Sigmoid colon (tissue), 7 donors: ENCODE results near the gene POU6F2. TPM values are rescaled to one million over a fixed set of nuclear protein-coding genes. Genes with fewer than 3 reads are reported as not detected.

Source experiments
- DNase-seq: peaks from one replicate; pipeline ENCODE4 v3.0.0-alpha.2; 2019
- H3K27ac ChIP-seq, 4 donors: fragments of 200-600 bp; sonication (generic); one replicate each; pipeline ENCODE4 v1.5.1; 2016 to 2019; ENCODE audit warnings: mild to moderate bottlenecking in 1 of 4
- H3K27me3 ChIP-seq, 3 donors: fragments of 200-600 bp; sonication (generic); one replicate each; pipeline ENCODE4 v1.5.1; 2019; ENCODE audit warnings: mild to moderate bottlenecking in 1 of 3
- H3K36me3 ChIP-seq, 4 donors: fragments of 200-600 bp; sonication (generic); one replicate each; pipeline ENCODE4 v1.5.1; 2016 to 2019
- H3K4me1 ChIP-seq, 4 donors: fragments of 200-600 bp; sonication (generic); one replicate each; pipeline ENCODE4 v1.5.1; 2017 to 2019
- H3K4me3 ChIP-seq, 4 donors: fragments of 200-600 bp; sonication (generic); one replicate each; pipeline ENCODE4 v1.5.1; 2017 to 2019; ENCODE audit warnings: mild to moderate bottlenecking in 2 of 4, moderate library complexity in 1 of 4
- H3K9me3 ChIP-seq, 4 donors: fragments of 200-600 bp in 3 of 4; sonication (generic) in 3 of 4; one replicate each; pipeline versions ENCODE4 v1.5.1 to v1.6.1; 2013 to 2019
- EP300 ChIP-seq, 4 donors: sonication (generic); formaldehyde crosslinking; IDR thresholded peaks; one replicate each; pipeline ENCODE4 v1.6.1; 2017; ENCODE audit warnings: antibody characterized with exemption in 4 of 4
- POLR2A ChIP-seq, 2 donors: fragments of 450-650 bp; IDR thresholded peaks; one replicate each; pipeline ENCODE4 v1.6.1; 2016; ENCODE audit warnings: antibody characterized with exemption in 2 of 2, mild to moderate bottlenecking in 2 of 2, moderate library complexity in 2 of 2
- POLR2AphosphoS5 ChIP-seq, 4 donors: sonication (generic); formaldehyde crosslinking; IDR thresholded peaks; one replicate each; pipeline ENCODE4 v1.6.1; 2017; ENCODE audit warnings: antibody characterized with exemption in 4 of 4
- WGBS, 2 donors: extraction: QIAGEN DNeasy Blood & Tissue Kit; methylation state at CpG; one replicate each; pipeline ENCODE4 v1.1.7; 2013; 5-methylcytosine and 5-hydroxymethylcytosine counted together
- intact Hi-C: fragments of 100-400 bp; cut with DNase I; formaldehyde crosslinking; loops from one replicate; pipeline ENCODE4 v1.15.1; 2023
- polyA plus RNA-seq, 3 donors: library from polyadenylated mRNA; stranded (reverse); fragments of 200-250 nt; gene quantifications; one replicate each; pipeline ENCODE4 v1.2.3, GENCODE V29; 2013
- total RNA-seq, 4 donors: library from RNA; depleted of rRNA; stranded (reverse); fragments of >200 nt; gene quantifications; one replicate each; pipeline ENCODE4 v1.1.0, GENCODE V29; 2016
- TF ChIP-seq, protein P1 (sequence below), 4 experiments: fragments of 450-650 bp in 3 of 4; fragments of 200-600 bp in 1 of 4; IDR thresholded peaks; one replicate each; pipeline ENCODE4 v1.5.1; 2016 to 2019; ENCODE audit warnings: antibody characterized with exemption in 4 of 4, mild to moderate bottlenecking in 3 of 4, moderate library complexity in 2 of 4
- donor health status: healthy with polysubstance abuse.
- donor health status: Bipolar disorder and iron deficiency.
- donor health status: healthy.

Gene POU6F2
- total and polyA plus RNA-seq, 7 donors, result 0.04 TPM; not detected in 6

DNA sequence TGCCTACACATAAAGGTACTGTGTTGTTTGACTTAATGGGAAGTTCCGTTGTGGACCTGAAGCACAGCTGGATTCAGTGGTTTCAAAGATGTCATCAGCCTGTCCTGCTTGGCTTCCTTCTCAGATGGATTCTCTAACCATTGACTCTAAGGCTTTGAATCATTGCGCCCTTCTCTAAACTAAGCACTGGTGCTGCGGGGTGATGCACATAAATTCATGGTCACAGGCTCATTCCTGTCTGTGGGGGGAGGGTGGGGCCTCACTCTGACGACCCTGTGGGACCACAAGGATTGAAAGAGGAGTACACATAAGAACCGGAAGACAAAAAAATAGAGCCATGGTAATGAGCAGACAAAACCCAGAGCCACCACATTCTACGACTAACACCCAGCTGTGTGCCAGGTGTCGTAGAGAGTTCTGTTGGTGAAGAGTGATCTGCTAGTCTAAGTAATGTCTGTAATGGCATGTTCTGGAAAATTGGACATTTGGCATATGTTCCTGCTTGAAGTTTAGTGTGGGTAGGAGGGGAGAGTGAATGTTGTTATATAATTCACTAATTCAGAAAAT lies 491.2 kb downstream of the POU6F2 start:
- Histone ChIP-seq H3K9me3 (no peaks in the 10 kb centered on the region), H3K36me3 (no peaks in the 10 kb centered on the region), H3K27ac (no peak overlapping the region), H3K27me3 (no peaks in the 10 kb centered on the region), H3K4me3 (no peak overlapping the region), H3K4me1 (no peaks in the 10 kb centered on the region)
- WGBS, 2 donors, result 63 to 83% methylated on average over 7 of the region's 7 CpGs
- no peak for DNase-seq
- TF ChIP-seq EP300 (IDR thresholded peaks at IDR 0.05), result no peak
- TF ChIP-seq, protein P1, sequence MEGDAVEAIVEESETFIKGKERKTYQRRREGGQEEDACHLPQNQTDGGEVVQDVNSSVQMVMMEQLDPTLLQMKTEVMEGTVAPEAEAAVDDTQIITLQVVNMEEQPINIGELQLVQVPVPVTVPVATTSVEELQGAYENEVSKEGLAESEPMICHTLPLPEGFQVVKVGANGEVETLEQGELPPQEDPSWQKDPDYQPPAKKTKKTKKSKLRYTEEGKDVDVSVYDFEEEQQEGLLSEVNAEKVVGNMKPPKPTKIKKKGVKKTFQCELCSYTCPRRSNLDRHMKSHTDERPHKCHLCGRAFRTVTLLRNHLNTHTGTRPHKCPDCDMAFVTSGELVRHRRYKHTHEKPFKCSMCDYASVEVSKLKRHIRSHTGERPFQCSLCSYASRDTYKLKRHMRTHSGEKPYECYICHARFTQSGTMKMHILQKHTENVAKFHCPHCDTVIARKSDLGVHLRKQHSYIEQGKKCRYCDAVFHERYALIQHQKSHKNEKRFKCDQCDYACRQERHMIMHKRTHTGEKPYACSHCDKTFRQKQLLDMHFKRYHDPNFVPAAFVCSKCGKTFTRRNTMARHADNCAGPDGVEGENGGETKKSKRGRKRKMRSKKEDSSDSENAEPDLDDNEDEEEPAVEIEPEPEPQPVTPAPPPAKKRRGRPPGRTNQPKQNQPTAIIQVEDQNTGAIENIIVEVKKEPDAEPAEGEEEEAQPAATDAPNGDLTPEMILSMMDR (IDR thresholded peaks at IDR 0.05), result no peak
- TF ChIP-seq POLR2AphosphoS5 (IDR thresholded peaks at IDR 0.05), result no peak
- no peak for TF ChIP-seq POLR2A (IDR thresholded peaks at IDR 0.05)
- intact Hi-C loops, result no loop called here

DNA sequence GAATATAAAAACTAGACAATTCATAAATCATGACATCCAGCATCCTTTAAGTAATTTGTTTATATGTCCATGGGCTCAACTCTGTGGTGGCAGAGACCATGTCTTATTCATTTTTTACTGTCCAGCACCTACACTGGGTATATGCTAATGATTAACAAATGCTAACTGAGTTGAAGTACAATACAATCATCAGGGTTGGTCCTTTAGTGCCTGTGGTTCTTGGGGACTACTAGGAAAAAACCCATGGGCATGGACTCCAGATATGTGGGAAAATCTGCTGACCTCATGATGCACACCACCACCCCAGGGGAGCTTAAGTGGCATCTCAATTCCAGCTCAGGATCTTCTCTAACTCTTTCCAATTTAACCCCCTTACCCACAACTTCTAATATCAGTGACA lies 503.2 kb downstream of the POU6F2 start:
- no peak for DNase-seq
- Histone ChIP-seq H3K27me3 (peaks cover 0 to under 1% (median 0%) of the 10 kb centered on the region in 3 donors), H3K9me3 (no peaks in the 10 kb centered on the region), H3K4me1 (no peaks in the 10 kb centered on the region), H3K4me3 (no peak overlapping the region), H3K36me3 (no peaks in the 10 kb centered on the region), H3K27ac (no peak overlapping the region)
- TF ChIP-seq EP300 (IDR thresholded peaks at IDR 0.05) (no peak), POLR2A (IDR thresholded peaks at IDR 0.05) (no peak), POLR2AphosphoS5 (IDR thresholded peaks at IDR 0.05) (no peak)
- TF ChIP-seq, protein P1 (IDR thresholded peaks at IDR 0.05), result no peak
- intact Hi-C loops, result no loop called here

DNA sequence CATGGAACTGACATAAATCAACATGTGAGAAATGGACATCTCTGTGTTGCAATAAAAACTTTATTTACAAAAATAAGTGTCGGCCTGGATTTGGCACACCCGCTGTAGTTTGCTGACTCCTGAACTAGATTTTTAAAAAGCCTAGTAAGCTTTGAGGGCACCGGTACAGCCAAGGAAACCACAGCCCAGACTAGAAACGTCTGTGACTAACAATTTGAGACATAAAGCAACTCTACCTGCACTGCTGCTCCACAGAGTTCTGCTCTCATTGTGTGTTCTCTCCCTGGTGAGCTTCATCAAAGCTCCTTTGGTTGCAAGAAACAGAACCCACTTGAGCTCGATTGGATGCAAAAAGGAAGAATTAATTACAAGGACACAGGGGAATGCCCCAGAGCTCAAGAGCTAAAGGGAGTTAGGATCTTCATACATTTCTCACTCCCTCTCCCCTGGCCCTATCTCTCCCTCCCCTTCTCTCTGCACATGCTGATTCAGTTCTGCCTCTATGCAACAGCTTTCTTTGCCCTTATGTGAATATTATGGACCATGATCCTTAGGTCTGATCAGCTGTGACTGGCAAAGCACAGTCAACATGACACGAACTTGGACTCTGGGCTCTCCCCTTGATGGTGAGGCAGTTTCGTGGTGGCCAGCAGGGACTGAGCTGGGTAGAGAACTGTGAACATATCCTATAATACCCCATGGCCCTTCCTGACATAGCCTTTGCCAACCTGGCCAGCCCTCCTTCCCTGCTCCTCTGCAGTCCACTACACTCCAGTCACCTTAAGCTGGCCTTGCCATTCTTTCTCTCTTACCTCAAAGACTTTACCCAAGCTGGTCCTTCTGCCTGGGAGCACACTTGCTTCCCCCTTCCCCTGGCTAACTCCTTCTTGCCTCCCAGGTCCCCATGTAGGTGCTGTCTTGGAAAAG lies 511.0 kb downstream of the POU6F2 start:
- no peaks in the 10 kb centered on the region for H3K4me1 ChIP-seq
- WGBS, 2 donors, result 50 to 54% methylated on average over 7 of the region's 7 CpGs
- H3K4me3 ChIP-seq, result no peak overlapping the region
- no peak for DNase-seq
- no peaks in the 10 kb centered on the region for H3K36me3 ChIP-seq
- H3K27ac ChIP-seq, result no peak overlapping the region
- intact Hi-C loops, result no loop called here
- H3K27me3 ChIP-seq, result peaks cover 0 to 3% (median 0%) of the 10 kb centered on the region in 3 donors
- TF ChIP-seq, protein P1 (IDR thresholded peaks at IDR 0.05), result no peak
- TF ChIP-seq EP300 (IDR thresholded peaks at IDR 0.05), result no peak
- no peaks in the 10 kb centered on the region for H3K9me3 ChIP-seq

DNA sequence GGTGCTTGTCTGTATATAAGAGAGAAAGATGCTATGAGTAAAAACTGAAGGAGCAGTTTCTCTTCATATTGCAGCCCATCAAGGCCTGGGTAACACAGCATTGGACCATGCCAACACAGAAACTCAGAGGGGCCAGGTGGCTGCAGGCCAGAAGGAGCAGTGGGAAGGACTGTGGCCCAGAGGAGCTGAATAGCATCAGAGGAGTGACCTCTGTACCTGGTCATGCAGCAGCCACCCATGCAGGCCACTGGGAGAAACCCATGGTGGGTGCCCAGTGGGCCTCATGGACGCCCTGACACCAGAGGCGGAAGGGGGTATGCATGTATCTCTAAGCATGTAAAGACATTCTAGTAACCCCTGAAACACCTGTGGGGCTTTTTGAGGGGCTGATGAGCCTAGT lies 512.6 kb downstream of the POU6F2 start:
- intact Hi-C loops, result no loop called here
- no peak for DNase-seq

More for the DNA sequence above, 512.6 kb downstream of the POU6F2 start:
- Histone ChIP-seq H3K9me3 (no peaks in the 10 kb centered on the region), H3K4me3 (no peak overlapping the region), H3K27me3 (peaks cover 0 to 3% (median 0%) of the 10 kb centered on the region in 3 donors), H3K27ac (no peak overlapping the region), H3K36me3 (no peaks in the 10 kb centered on the region), H3K4me1 (no peaks in the 10 kb centered on the region)
- TF ChIP-seq POLR2AphosphoS5 (IDR thresholded peaks at IDR 0.05) (no peak), POLR2A (IDR thresholded peaks at IDR 0.05) (no peak), EP300 (IDR thresholded peaks at IDR 0.05) (no peak)
- TF ChIP-seq, protein P1 (IDR thresholded peaks at IDR 0.05), result no peak
- whole genome bisulfite sequencing, 2 donors, result 83 to 86% methylated on average over 2 of the region's 2 CpGs
